GM18951 (cell line): ENCODE data around the gene TANC1.

Experiments
- POLR2A ChIP-seq: IDR thresholded peaks from 4 replicates; pipeline ENCODE4 v1.6.1; 2011; ENCODE audit warnings: mild to moderate bottlenecking; ENCODE audit not compliant: insufficient read length, insufficient read depth; ENCODE audit errors: extremely low read depth
- in situ Hi-C: fragments of 300-500 bp; cut with MboI; formaldehyde crosslinking; loops from one replicate; pipeline ENCODE4 v1.12.0; 2022; ENCODE audit warnings: low sequenced_read_pairs, mixed read lengths, inconsistent platforms; ENCODE audit not compliant: unreplicated experiment

TANC1 gene

GRCh38 chr2:159069229-159069628 is 100.8 kb downstream of the TANC1 start:
- in situ Hi-C loops: no loop called here
- no peak for TF ChIP-seq POLR2A

GRCh38 chr2:159070235-159070634 is 101.8 kb downstream of the TANC1 start:
- no peak for TF ChIP-seq POLR2A
- in situ Hi-C loops: no loop called here

GRCh38 chr2:159071190-159071915 is 102.9 kb downstream of the TANC1 start:
- in situ Hi-C loops: no loop called here
- TF ChIP-seq POLR2A: no peak

DNA sequence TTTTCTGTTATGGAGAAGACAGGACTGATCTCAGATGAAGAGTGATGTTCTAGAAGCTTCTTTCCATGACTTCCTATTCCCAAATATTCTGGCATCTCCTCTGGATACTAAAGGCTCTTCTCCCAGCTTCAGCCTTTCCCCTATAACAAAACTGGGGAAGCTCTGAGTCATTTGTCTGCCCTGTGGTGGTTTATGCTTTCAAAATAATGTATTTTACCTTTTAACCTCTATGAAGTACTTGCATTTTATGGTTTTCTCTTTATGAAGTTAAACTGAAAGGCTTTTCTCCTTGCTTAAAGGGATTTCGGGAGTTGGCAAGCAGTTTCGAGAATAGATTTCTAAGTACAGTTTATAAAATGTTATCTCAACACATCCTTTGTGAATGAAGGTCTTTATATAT is 104.4 kb downstream of the TANC1 start:
- in situ Hi-C loops: no loop called here
- TF ChIP-seq POLR2A: no peak

- in situ Hi-C loops: no loop called here
- TF ChIP-seq POLR2A: no peak
Measured at GRCh38 chr2:159073256-159073655, 104.8 kb downstream of the TANC1 start.

DNA sequence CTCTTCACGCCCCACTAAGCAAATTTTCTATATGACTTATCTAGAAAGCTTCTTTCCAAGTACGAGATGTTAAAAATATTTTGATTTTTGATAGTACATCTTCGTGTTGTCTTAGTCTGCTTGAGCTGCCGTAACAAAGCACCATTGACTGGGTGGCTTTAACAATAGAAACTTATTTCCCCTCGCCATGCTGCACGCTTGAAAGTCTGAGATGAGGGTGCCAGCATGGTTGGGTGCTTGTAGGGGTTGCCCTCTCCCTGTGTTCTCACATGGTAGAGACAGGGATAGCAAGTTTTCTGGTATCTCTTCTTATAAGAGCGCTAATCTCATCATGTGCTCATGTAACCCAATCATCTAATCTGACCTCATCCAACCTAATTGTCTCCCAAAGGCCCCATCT is 106.2 kb downstream of the TANC1 start:
- in situ Hi-C loops: no loop called here
- no peak for TF ChIP-seq POLR2A

DNA sequence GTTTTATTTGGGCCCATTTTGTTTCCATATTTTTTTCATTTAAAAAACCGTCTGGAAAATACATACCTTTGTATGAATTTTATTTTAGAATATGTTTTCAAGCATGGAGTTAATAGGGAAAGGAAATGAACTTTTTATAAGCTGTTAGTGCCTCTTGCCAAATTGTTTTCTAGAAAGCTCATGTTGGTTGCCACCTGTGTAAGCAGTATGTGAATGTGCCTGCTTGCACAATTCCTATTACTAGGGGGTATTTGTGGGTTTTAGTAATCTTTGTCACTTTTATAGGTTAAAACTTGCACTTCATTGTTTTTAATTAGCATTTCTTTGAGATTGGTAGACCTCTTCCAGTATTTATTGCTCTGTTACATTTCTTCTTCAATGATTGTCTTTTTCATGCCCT is 107.3 kb downstream of the TANC1 start:
- in situ Hi-C loops: no loop called here
- TF ChIP-seq POLR2A: no peak

DNA sequence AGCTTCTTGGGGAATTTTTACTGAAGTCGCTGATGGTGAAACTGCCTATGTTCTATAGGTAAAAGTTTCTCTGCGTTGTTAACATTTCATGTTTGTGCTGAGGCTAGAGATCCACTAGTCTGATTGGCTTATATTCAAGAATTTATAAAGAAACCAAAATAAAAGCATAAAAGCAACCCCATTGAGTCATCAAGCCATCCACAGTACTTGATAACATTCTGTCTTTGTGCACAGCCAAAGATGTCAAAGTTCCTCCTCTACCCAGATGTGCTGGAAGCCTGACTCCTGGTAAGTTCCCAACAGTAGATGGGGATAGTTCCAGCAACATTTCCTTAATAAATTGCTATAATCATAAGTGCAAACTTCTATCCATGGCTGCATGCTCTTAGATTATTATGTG is 107.8 kb downstream of the TANC1 start:
- in situ Hi-C loops: no loop called here
- TF ChIP-seq POLR2A: no peak

GRCh38 chr2:159077869-159078268 is 109.4 kb downstream of the TANC1 start:
- in situ Hi-C loops: no loop called here
- no peak for TF ChIP-seq POLR2A

DNA sequence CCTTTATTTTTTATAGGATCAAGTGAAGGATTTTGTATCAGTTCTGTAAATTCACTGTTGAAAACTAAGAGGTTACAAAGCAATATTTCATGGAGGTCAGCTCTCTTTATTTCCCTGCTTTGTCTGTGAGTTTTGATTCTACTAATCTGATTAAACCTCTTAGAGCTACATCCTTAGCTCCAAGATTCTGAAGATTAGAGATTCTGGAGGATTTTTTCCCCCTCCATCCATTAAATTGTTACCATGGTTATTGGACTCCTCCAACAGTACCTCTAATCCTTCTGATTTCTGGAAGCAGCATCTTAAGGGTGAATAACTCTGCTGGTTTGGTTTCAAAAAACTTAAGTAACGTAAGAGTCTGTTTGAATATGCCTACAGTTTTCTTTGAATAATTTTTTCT is 110.0 kb downstream of the TANC1 start:
- in situ Hi-C loops: no loop called here
- no peak for TF ChIP-seq POLR2A

DNA sequence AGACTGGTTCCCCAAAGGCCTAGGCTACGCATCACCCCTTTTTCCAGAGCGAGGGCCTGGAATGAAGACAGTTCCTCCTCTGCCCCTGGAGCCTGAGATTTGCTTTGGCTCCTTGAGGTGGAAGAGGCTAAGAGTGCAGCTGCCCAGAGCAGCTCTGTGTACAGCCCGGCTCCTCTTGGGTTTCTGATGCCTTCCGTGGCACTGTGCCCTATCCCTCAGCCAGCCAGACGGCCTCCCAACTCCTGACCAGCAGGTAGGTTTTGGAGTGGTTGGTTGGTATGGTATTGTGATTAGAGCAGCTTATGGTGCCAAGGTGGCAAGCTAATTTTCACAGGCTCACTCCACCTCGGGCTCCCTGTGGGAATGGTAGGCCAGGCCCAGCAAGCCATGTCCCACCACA is 112.2 kb downstream of the TANC1 start:
- in situ Hi-C loops: no loop called here
- no peak for TF ChIP-seq POLR2A

DNA sequence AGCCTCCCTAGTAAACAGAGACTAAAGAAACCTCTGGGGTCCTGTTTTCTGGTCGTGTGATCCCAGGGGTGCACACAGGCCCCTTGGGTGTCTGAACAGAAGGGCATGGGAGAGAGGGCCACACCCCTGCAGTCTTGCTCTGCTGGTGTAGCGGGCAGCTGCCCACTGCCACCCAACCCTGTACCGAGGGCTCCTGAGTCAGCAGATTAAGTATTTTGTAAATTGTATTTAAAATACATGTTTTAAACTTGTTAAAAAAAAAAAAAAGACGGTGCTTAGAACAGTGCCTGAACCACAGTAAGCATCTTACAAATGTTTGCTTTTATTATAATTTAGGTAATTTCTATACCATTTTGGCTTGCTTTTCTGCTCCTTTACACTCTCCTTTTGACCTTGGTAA is 113.7 kb downstream of the TANC1 start:
- in situ Hi-C loops: no loop called here
- no peak for TF ChIP-seq POLR2A

DNA sequence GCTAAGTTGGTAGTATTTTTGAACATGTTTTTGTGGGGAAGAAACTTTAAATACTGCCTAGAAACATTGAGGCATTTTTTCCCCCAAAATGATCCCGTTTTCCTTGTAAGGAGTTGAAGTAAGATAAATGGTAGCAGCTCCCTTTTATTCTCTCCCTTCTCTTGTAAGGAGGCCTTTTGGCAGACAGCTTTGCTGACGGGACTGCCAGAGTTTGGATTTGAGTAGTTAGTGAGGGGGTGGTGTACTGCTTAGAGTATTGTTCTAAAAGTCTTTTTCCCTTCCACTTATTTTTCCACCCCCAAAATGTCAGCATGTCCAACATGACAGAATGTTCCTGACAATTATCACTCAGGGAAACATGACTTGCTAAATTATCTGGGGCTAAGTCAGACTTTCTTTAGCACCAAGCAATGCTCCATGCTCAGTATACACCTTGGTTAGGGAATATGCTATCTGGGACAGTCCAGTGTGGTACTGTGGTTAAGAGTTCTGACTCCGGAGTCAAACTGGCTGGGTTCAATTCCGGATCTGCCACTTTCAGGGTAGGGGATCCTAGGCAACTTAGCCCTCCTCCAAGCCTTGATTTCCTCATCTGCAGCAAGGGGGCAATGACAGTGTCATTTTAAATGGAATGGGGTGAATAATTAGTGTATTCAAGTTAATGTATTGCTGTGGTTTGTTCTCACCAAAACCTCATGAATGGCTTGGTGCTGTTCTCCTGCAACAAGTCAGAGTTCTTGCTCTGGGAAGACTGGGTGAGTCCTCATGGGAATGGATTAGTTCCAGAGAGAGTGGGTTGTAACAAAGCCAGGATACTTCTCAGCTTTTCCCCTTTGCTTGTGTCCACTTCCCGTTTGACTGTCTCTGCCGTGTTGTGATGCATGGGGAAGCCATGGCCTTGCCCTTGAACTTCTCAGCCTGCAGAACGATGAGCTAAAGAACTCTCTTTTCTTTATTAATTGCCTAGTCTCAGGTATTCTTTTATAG is 116.2 kb downstream of the TANC1 start:
- no peak for TF ChIP-seq POLR2A
- in situ Hi-C loops: no loop called here

- no peak for TF ChIP-seq POLR2A
- in situ Hi-C loops: no loop called here
Measured at GRCh38 chr2:159086342-159086741, 117.9 kb downstream of the TANC1 start.
